Lower leg skin (tissue), 3 donors: Measurements from ENCODE around the gene AATK.

Source experiments
- POLR2A ChIP-seq, 2 donors: fragments of 450-650 bp; IDR thresholded peaks; one replicate each; pipeline ENCODE4 v1.6.1; 2016 to 2017; ENCODE audit warnings: antibody characterized with exemption in 2 of 2, mild to moderate bottlenecking in 1 of 2, moderate library complexity in 1 of 2
- TF ChIP-seq, protein P1 (sequence below), 3 donors: fragments of 450-650 bp; IDR thresholded peaks; one replicate each; pipeline ENCODE4 v1.5.1; 2016; ENCODE audit warnings: antibody characterized with exemption in 3 of 3, mild to moderate bottlenecking in 3 of 3, moderate library complexity in 2 of 3

DNA sequence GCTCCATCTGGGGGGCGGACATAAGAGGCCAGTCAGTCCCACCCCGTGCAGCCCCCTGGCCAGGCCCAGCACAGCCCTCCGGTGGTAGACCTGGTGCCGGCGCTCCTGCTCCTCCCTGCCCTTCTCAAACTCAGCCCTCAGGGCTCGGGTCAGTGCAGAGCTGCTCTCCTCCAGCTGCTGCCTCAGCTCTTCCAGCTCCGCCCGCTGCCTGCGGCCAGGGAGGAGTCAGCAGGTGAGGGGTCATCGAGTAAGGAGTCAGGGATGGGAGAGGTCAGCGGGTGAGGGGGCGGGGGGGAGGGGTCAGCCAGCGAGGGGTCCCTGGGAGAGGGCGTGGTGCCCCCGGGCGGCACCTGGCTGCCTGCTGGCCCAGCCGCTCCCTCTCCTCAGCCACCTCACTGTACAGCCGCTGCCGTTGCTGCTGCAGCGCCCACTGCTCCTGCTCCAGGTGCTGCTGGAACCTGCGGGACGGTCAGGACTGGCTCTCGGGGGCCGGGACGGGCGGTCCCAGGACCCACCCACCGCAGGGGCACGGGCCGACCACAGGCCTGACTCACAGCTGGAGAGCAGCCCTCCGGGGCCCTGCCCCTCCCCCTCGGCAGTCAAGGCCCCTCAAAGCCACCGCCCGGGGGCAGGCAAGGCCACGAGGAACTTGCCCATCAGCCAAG, 26.5 kb upstream of the AATK start:
- no peak for TF ChIP-seq POLR2A (IDR thresholded peaks at IDR 0.05)
- TF ChIP-seq, protein P1, sequence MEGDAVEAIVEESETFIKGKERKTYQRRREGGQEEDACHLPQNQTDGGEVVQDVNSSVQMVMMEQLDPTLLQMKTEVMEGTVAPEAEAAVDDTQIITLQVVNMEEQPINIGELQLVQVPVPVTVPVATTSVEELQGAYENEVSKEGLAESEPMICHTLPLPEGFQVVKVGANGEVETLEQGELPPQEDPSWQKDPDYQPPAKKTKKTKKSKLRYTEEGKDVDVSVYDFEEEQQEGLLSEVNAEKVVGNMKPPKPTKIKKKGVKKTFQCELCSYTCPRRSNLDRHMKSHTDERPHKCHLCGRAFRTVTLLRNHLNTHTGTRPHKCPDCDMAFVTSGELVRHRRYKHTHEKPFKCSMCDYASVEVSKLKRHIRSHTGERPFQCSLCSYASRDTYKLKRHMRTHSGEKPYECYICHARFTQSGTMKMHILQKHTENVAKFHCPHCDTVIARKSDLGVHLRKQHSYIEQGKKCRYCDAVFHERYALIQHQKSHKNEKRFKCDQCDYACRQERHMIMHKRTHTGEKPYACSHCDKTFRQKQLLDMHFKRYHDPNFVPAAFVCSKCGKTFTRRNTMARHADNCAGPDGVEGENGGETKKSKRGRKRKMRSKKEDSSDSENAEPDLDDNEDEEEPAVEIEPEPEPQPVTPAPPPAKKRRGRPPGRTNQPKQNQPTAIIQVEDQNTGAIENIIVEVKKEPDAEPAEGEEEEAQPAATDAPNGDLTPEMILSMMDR (IDR thresholded peaks at IDR 0.05) = no peak
